ACHN (cell line): Measurements from ENCODE around the gene CRYBG1.
"Not testable (repeated sequence)": the region's sequence is repeated elsewhere in the genome, so short reads cannot be mapped to it uniquely, and the experiment has no call there.

Experiments
- DNase-seq: peaks from one replicate; pipeline ENCODE4 v3.0.0-alpha.2; 2015
- in situ Hi-C: cut with HindIII; loops from 2 replicates; pipeline ENCODE4 v1.10.0; 2017; ENCODE audit warnings: low sequenced_read_pairs, low pct_ligation_motif_present, low pct_unique_long_range_greater_than_20kb

Gene CRYBG1

GRCh38 chr6:106528521-106528920 is 168.0 kb downstream of the CRYBG1 start:
- in situ Hi-C loops, result no loop called here
- no peak for DNase-seq

GRCh38 chr6:106529438-106529837 is 168.9 kb downstream of the CRYBG1 start:
- DNase-seq, result no peak
- in situ Hi-C loops, result no loop called here

- DNase-seq, result no peak
- in situ Hi-C loops, result no loop called here
These were observed 169.5 kb downstream of the CRYBG1 start for GRCh38 chr6:106530026-106530425.

DNA sequence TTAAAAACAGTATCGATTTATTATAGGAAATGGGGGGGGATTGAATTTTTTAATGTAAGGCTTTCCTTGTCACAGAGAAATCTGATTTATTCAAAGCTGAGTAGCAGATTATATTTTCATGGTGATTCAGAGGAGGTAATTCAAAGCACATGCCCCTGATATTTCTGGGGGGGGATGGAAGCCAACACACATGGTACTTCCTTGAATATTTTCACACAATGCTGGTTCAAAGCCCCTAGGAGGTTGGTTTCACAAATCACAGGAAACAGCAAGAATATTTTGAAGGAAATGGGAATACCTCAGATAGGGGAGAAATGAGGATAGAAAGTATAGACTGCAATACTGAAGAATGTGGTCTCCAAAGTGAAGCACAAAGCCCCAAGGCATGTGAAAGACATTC is 170.0 kb downstream of the CRYBG1 start:
- DNase-seq, result no peak
- in situ Hi-C loops, result no loop called here

DNA sequence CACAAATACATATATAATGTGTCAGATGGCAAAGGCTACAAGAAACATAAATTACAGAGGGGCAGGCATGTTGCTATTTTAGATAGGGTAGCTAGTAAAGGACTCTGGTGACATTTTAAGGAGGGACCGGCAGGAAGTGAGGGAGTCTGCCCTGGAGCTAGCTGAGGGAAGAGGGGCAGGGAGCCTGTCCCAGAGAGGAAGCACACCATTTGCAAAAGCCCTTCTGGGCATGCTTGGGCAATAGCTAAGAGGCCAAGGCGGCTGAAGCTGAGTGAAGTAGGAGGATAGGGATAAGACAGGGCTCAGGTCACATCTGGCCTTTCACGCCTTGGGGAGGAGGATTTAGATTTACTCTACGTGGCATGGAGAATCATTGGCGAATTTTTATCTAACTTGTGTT is 172.5 kb downstream of the CRYBG1 start:
- in situ Hi-C loops, result no loop called here
- no peak for DNase-seq

DNA sequence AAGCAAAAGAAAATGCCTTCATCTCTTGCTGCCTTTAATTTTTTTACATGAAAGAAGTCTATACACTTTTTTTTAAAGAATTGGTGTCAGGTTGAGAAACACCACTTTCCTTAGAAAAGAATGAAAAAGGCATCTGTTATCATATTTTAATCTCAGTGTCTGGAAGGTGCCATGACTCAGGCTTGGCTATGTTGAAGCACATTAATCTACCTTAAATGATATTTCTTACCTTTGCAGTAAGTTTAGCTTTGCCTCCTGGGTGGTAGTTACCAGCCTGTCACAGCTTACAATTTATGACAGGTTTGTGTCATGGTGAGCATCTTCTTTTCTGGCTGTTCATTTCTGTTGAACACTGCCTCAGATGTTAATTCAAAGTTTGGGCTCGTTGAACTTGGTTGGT is 173.5 kb downstream of the CRYBG1 start:
- no peak for DNase-seq

GRCh38 chr6:106534564-106534982 is 174.1 kb downstream of the CRYBG1 start:
- DNase-seq, result no peak
- in situ Hi-C loops, result no loop called here

More for the DNA sequence above, 173.5 kb downstream of the CRYBG1 start:
- in situ Hi-C loops, result no loop called here

DNA sequence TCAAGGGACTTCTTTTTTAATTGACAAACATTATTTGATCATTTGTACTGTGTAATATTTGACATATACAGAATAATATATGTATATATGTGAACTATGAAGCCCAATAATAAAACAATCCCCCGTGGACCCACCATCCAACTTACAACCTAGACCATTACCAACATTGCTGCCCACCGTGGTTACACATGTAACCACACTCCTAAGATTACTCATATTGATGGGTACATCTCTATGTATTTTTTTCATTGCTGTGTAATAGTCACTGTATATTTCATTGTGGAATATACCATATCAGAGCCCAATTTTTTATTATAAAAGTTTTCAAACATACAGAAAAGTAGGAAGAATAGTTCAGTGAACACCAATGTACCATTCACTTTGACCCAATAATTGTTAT is 174.5 kb downstream of the CRYBG1 start:
- no peak for DNase-seq
- in situ Hi-C loops, result no loop called here

- DNase-seq, result no peak
- in situ Hi-C loops, result no loop called here
These were observed 175.8 kb downstream of the CRYBG1 start for GRCh38 chr6:106536357-106536756.

- no peak for DNase-seq
- in situ Hi-C loops, result no loop called here
These were observed 176.3 kb downstream of the CRYBG1 start for GRCh38 chr6:106536851-106537250.

GRCh38 chr6:106537662-106538061 is 177.1 kb downstream of the CRYBG1 start:
- DNase-seq, result no peak

GRCh38 chr6:106538145-106538544 is 177.6 kb downstream of the CRYBG1 start:
- in situ Hi-C loops, result no loop called here
- DNase-seq, result no peak

More at GRCh38 chr6:106537662-106538061, 177.1 kb downstream of the CRYBG1 start:
- in situ Hi-C loops, result no loop called here

- no peak for DNase-seq
- in situ Hi-C loops, result no loop called here
These were observed 179.4 kb downstream of the CRYBG1 start for GRCh38 chr6:106539936-106540335.

GRCh38 chr6:106540432-106540831 is 179.9 kb downstream of the CRYBG1 start:
- no peak for DNase-seq
- in situ Hi-C loops, result no loop called here

DNA sequence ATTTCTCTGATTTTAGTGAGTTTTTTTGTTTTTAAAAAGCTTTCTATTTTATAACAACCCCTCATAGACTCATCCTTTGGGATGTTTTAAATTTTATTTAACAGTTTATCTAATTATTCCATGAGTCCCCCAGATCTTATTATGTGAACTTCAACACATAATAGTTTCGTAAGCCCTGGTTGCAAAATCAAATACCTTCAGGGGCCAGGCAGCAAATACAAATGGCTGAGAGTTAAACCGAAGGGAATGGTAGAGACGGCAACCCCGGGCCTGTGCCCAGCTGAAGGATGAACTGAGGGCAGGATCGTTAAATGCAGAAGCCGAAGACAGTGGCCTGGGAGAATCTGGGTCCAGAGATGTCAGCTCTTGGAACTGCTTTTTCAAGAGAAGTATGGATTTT is 180.4 kb downstream of the CRYBG1 start:
- no peak for DNase-seq
- in situ Hi-C loops, result no loop called here

GRCh38 chr6:106546261-106546690 is 185.8 kb downstream of the CRYBG1 start:
- in situ Hi-C loops, result no loop called here
- DNase-seq, result no peak

DNA sequence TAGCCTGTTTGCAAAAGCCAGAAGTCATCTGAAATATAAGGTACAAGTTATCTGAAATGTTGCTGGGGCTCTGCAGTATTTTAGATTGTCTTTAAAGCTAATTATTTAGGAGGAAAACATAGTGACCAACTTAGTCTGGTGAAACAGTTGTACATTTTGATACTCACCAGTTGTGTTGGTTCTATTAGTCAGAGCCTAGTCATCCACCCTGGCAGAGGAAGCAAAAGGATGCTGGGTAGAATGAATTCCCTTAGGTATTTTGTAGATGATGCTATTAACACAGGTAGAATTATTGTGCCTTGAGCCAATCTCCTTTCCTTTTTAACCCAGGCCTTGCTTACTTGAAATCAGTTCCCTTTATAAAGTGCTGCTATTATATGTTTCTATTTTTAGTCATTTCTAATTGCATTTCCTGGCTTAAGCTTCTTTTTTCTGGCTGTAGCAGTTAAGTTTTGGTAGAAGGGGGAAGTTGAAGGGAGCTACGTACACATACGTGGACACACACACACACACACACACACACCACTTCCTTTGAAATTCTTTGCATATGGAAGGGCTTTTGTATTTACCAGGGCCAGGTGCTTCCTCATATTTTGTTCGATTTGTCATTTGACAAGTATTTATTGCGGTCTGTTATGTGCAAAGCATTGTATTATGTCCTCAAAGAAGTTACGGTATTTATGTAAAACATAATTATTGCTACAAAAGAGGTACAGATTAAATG is 186.3 kb downstream of the CRYBG1 start:
- DNase-seq, result peak; percentile 56
- in situ Hi-C loops, result no loop called here

GRCh38 chr6:106547601-106548453 is 187.3 kb downstream of the CRYBG1 start:
- DNase-seq, result no peak
- in situ Hi-C loops, result no loop called here

GRCh38 chr6:106548926-106549455 is 188.5 kb downstream of the CRYBG1 start:
- in situ Hi-C loops, DNase-seq: not testable (repeated sequence)
